Activated T-cell treated with anti-CD3 and anti-CD28 coated beads for 4 hours (primary cell): ENCODE results near the gene PALD1.
"Not testable (repeated sequence)": the region's sequence is repeated elsewhere in the genome, so short reads cannot be mapped to it uniquely, and the experiment has no call there.

ENCODE experiments used
- DNase-seq: peaks from one replicate; pipeline ENCODE4 v3.0.0-alpha.2; 2020

PALD1 gene

GRCh38 chr10:70575874-70576802 is 97.6 kb downstream of the PALD1 start:
- DNase-seq, result no peak

- no peak for DNase-seq
Observed at GRCh38 chr10:70576803-70577517, 98.4 kb downstream of the PALD1 start.

- DNase-seq, result peak; percentile 60
Observed at GRCh38 chr10:70578371-70578947, 99.9 kb downstream of the PALD1 start.

GRCh38 chr10:70579234-70580002 is 100.9 kb downstream of the PALD1 start:
- no peak for DNase-seq

- DNase-seq, result not testable (repeated sequence)
Observed at GRCh38 chr10:70581176-70581575, 102.6 kb downstream of the PALD1 start.

- no peak for DNase-seq
Observed at GRCh38 chr10:70582793-70583668, 104.5 kb downstream of the PALD1 start.

GRCh38 chr10:70583669-70584037 is 105.1 kb downstream of the PALD1 start:
- DNase-seq, result no peak

GRCh38 chr10:70584366-70584765 is 105.8 kb downstream of the PALD1 start:
- DNase-seq, result no peak

- no peak for DNase-seq
Observed at GRCh38 chr10:70584909-70585544, 106.5 kb downstream of the PALD1 start.

GRCh38 chr10:70585578-70586169 is 107.1 kb downstream of the PALD1 start:
- DNase-seq, result no peak

- DNase-seq, result no peak
Observed at GRCh38 chr10:70586348-70586930, 107.9 kb downstream of the PALD1 start.

- DNase-seq, result no peak
Observed at GRCh38 chr10:70587045-70587658, 108.6 kb downstream of the PALD1 start.

- DNase-seq, result no peak
Observed at GRCh38 chr10:70588255-70588654, 109.7 kb downstream of the PALD1 start.

GRCh38 chr10:70588859-70589570 is 110.4 kb downstream of the PALD1 start:
- no peak for DNase-seq

- DNase-seq, result no peak
Observed at GRCh38 chr10:70589762-70590654, 111.4 kb downstream of the PALD1 start.

- no peak for DNase-seq
Observed at GRCh38 chr10:70590655-70591416, 112.3 kb downstream of the PALD1 start.

GRCh38 chr10:70592186-70592735 is 113.7 kb downstream of the PALD1 start:
- no peak for DNase-seq
